Osteoblast (primary cell): ENCODE measurements around the gene SUSD4. TPM values are rescaled to one million over a fixed set of nuclear protein-coding genes. Genes with fewer than 3 reads are reported as not detected.

Experiments
- DNase-seq: peaks from one replicate; pipeline ENCODE4 v3.0.0; 2011; ENCODE audit warnings: low spot score, mixed read lengths; ENCODE audit not compliant: insufficient read length; ENCODE audit errors: missing footprints
- H2AFZ ChIP-seq: 2 replicates; pipeline ENCODE4 v1.6.0; 2011; ENCODE audit warnings: mild to moderate bottlenecking, low read length
- H3K27ac ChIP-seq: 2 replicates; pipeline ENCODE4 v1.5.1; 2011; ENCODE audit warnings: mild to moderate bottlenecking, low read depth, low read length, moderate library complexity
- H3K27me3 ChIP-seq: 2 replicates; pipeline ENCODE4 v1.6.0; 2012; ENCODE audit warnings: mild to moderate bottlenecking, control low read depth, inconsistent platforms, low read length, moderate library complexity; ENCODE audit not compliant: insufficient read depth
- H3K36me3 ChIP-seq: 2 replicates; pipeline ENCODE4 v1.5.1; 2011; ENCODE audit warnings: mild to moderate bottlenecking, low read length, control low read depth, moderate library complexity; ENCODE audit not compliant: insufficient read depth
- H3K4me1 ChIP-seq: 2 replicates; pipeline ENCODE4 v1.5.1; 2011; ENCODE audit warnings: mild to moderate bottlenecking, low read length, control low read depth, moderate library complexity; ENCODE audit not compliant: insufficient read depth
- H3K4me2 ChIP-seq: 2 replicates; pipeline ENCODE4 v1.6.0; 2011; ENCODE audit warnings: mild to moderate bottlenecking, low read length; ENCODE audit not compliant: insufficient read depth
- H3K4me3 ChIP-seq: fragments of 200-600 bp; sonication (generic); 3 replicates; pipeline ENCODE4 v1.5.1; 2012; ENCODE audit warnings: mild to moderate bottlenecking, low read length, inconsistent platforms; ENCODE audit not compliant: insufficient read depth
- H3K79me2 ChIP-seq: 2 replicates; pipeline ENCODE4 v1.6.0; 2012; ENCODE audit warnings: mild to moderate bottlenecking, low read length, control low read depth, inconsistent platforms; ENCODE audit not compliant: insufficient read depth
- H3K9me3 ChIP-seq: 2 replicates; pipeline ENCODE4 v1.5.1; 2011; ENCODE audit warnings: low read depth, low read length, control low read depth
- H4K20me1 ChIP-seq: 2 replicates; pipeline ENCODE4 v1.6.0; 2012; ENCODE audit warnings: mild to moderate bottlenecking, low read length, control low read depth; ENCODE audit not compliant: insufficient read depth
- total RNA-seq: library from RNA; depleted of rRNA; stranded (reverse); fragments of >200 nt; gene quantifications from 2 replicates; pipeline ENCODE4 v1.2.3, GENCODE V29; 2012
- TF ChIP-seq, protein P1 (sequence below): IDR thresholded peaks from 2 replicates; pipeline ENCODE4 v1.5.1; 2011; ENCODE audit warnings: mild to moderate bottlenecking, low read depth, low read length, moderate library complexity; ENCODE audit errors: extremely low read depth

SUSD4 gene
- total RNA-seq, 1 donor, result not detected

DNA sequence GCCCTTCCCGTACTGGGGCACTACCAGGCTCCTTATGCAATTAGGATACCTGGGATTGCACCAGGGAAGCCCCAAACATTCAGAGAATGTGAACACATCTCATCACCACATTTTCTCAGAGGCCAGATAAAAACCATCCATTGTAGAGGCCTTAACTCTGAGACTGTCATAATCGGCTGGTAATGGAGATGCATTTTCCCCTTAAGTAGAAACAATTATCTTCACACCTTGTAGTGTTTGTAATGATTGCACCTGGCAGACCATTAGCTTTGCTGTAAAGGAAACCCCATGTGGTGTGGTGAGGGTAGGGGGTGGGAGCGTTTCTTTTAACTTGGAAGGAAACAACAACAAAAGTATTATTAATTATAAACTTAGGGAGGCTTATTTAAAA lies 131.0 kb downstream of the SUSD4 start:
- Histone ChIP-seq H2AFZ (no peak overlapping the region), H3K27me3 (no peaks in the 10 kb centered on the region), H4K20me1 (no peaks in the 10 kb centered on the region), H3K27ac (peak overlapping the region; percentile 49), H3K9me3 (no peaks in the 10 kb centered on the region), H3K4me2 (peak overlapping the region; percentile 51), H3K36me3 (no peaks in the 10 kb centered on the region), H3K79me2 (no peaks in the 10 kb centered on the region), H3K4me3 (no peak overlapping the region), H3K4me1 (peaks cover 48% of the 10 kb centered on the region)
- DNase-seq, result peak; percentile 58
- TF ChIP-seq, protein P1, sequence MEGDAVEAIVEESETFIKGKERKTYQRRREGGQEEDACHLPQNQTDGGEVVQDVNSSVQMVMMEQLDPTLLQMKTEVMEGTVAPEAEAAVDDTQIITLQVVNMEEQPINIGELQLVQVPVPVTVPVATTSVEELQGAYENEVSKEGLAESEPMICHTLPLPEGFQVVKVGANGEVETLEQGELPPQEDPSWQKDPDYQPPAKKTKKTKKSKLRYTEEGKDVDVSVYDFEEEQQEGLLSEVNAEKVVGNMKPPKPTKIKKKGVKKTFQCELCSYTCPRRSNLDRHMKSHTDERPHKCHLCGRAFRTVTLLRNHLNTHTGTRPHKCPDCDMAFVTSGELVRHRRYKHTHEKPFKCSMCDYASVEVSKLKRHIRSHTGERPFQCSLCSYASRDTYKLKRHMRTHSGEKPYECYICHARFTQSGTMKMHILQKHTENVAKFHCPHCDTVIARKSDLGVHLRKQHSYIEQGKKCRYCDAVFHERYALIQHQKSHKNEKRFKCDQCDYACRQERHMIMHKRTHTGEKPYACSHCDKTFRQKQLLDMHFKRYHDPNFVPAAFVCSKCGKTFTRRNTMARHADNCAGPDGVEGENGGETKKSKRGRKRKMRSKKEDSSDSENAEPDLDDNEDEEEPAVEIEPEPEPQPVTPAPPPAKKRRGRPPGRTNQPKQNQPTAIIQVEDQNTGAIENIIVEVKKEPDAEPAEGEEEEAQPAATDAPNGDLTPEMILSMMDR, result no peak

DNA sequence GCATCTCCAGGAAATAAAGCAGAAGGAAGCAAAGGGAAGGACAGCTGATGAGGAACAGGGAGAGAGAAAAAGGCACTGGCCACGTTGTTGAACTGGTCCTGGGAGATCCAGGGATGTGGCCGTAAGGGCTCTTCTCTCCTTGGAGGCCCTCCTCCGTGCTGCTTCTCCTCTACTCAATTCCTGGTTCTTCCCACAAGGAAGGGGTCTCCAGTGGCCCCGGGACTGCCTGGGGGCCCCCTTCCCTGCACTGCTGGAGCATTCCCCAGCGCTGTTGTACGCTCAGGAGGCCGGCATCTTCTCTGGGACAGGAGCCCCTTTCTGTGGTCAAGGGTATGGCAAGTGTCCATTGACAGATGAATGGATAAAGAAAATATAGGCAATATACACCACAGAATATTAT lies 132.4 kb downstream of the SUSD4 start:
- Histone ChIP-seq H3K27me3 (no peaks in the 10 kb centered on the region), H3K79me2 (no peaks in the 10 kb centered on the region), H3K4me3 (no peak overlapping the region), H3K4me1 (peaks cover 48% of the 10 kb centered on the region), H3K27ac (no peak overlapping the region), H3K9me3 (no peaks in the 10 kb centered on the region), H2AFZ (no peak overlapping the region), H4K20me1 (no peaks in the 10 kb centered on the region), H3K36me3 (no peaks in the 10 kb centered on the region), H3K4me2 (no peak overlapping the region)
- peak; percentile 37 for DNase-seq
- TF ChIP-seq, protein P1, result no peak

DNA sequence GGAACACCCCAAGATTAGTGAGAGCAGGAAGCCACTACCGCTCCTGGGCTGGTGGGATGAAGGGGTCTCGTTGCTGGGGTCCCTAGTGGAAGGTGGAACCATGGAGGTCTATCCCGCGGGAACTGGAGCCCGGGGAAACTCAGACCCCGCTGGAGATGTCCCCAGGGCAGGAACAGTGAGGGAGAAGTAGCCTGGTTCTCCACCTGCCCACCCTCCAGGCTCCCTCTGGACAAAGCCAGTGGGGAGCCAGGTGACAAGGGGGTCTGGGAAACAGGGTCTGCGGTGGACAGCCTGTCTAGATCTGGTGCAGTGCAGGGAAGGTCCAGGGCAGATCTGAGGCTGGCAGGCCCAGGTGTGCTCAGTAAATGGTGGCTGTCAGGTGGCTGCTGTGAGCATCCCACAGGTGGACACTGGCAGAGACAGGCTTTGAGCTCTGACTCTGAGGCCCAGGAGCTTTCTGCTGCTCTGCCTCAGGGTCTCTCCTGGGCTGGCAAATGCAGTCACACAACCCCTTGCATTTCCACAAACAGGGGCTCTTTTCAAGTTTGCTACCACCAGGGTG lies 132.9 kb downstream of the SUSD4 start:
- no peak overlapping the region for H2AFZ ChIP-seq

DNA sequence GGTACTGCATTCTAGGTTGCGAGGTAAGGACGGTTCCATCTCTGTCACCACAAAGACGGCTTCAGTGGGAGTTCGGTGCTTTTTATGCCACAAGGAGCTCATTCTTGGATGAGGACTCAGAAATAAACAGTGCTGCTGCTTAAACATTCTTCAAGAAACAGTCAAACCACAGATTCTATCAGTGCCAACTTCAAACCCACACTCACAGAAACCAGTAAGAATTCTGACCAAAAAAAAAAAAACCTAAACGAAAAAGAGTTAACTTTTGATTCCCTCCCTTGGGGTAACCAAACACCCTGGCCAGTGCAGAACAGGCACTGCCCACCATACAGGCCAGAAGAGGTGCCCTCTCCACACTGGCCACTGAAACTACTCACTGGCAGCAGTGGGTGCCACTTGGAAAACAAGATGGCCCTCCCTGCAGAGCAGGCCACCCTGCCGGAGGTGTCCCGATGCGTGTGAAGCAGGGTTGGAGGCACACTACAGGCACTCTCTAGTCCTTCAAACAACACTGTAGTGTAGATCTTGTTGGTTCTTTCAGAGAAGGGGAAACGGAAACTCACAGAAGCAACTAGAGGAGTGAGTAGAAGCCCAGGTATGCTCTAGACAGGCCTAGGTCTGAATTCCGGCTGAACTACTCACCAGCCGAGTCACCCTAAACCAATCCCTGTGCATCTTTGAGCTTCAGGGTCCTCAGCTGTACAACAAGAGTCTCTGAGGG lies 133.7 kb downstream of the SUSD4 start:
- H3K4me2 ChIP-seq, result peak overlapping the region; percentile 80
- H3K27ac ChIP-seq, result peak overlapping the region; percentile 97
- no peaks in the 10 kb centered on the region for H3K27me3 ChIP-seq
- no peaks in the 10 kb centered on the region for H3K36me3 ChIP-seq
- peak overlapping the region; percentile 60 for H3K4me3 ChIP-seq
- H3K9me3 ChIP-seq, result no peaks in the 10 kb centered on the region
- H4K20me1 ChIP-seq, result no peaks in the 10 kb centered on the region
- TF ChIP-seq, protein P1, result no peak
- H3K79me2 ChIP-seq, result no peaks in the 10 kb centered on the region
- H2AFZ ChIP-seq, result peak overlapping the region; percentile 83
- peak; percentile 92 for DNase-seq
- H3K4me1 ChIP-seq, result peaks cover 48% of the 10 kb centered on the region

More for the DNA sequence above, 132.9 kb downstream of the SUSD4 start:
- peak overlapping the region; percentile 80 for H3K4me2 ChIP-seq
- TF ChIP-seq, protein P1, result no peak
- peak overlapping the region; percentile 97 for H3K27ac ChIP-seq
- peak overlapping the region; percentile 60 for H3K4me3 ChIP-seq
- peak; percentile 14 for DNase-seq
- peaks cover 48% of the 10 kb centered on the region for H3K4me1 ChIP-seq
- H3K36me3 ChIP-seq, result no peaks in the 10 kb centered on the region
- no peaks in the 10 kb centered on the region for H3K79me2 ChIP-seq
- H4K20me1 ChIP-seq, result no peaks in the 10 kb centered on the region
- H3K9me3 ChIP-seq, result no peaks in the 10 kb centered on the region
- H3K27me3 ChIP-seq, result no peaks in the 10 kb centered on the region
